ENCODE measurements around the gene PIGH.

Gene PIGH

GRCh38 chr14:67557118-67557517, 43.0 kb downstream of the PIGH start:
- no peak overlapping the region for H3K4me3 ChIP-seq (ENCODE audit: low read depth, low read length)
- no peak for DNase-seq (ENCODE audit: low read depth)
- TF ChIP-seq POLR2A (IDR thresholded peaks at IDR 0.05; ENCODE audit: extremely low read depth, insufficient read length): no peak
- TF ChIP-seq MYC (IDR thresholded peaks at IDR 0.05; ENCODE audit: low read depth, low read length): no peak
- no peak for TF ChIP-seq MAX (IDR thresholded peaks at IDR 0.05; ENCODE audit: low read depth, low read length)
- TF ChIP-seq, protein P1, sequence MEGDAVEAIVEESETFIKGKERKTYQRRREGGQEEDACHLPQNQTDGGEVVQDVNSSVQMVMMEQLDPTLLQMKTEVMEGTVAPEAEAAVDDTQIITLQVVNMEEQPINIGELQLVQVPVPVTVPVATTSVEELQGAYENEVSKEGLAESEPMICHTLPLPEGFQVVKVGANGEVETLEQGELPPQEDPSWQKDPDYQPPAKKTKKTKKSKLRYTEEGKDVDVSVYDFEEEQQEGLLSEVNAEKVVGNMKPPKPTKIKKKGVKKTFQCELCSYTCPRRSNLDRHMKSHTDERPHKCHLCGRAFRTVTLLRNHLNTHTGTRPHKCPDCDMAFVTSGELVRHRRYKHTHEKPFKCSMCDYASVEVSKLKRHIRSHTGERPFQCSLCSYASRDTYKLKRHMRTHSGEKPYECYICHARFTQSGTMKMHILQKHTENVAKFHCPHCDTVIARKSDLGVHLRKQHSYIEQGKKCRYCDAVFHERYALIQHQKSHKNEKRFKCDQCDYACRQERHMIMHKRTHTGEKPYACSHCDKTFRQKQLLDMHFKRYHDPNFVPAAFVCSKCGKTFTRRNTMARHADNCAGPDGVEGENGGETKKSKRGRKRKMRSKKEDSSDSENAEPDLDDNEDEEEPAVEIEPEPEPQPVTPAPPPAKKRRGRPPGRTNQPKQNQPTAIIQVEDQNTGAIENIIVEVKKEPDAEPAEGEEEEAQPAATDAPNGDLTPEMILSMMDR (IDR thresholded peaks at IDR 0.05; ENCODE audit: low read depth, low read length): no peak

- TF ChIP-seq, protein P1 (IDR thresholded peaks at IDR 0.05; ENCODE audit: low read depth, low read length): no peak
- TF ChIP-seq POLR2A (IDR thresholded peaks at IDR 0.05; ENCODE audit: extremely low read depth, insufficient read length) (no peak), MAX (IDR thresholded peaks at IDR 0.05; ENCODE audit: low read depth, low read length) (no peak), MYC (IDR thresholded peaks at IDR 0.05; ENCODE audit: low read depth, low read length) (no peak)
- no peak overlapping the region for H3K4me3 ChIP-seq (ENCODE audit: low read depth, low read length)
- no peak for DNase-seq (ENCODE audit: low read depth)
Observed at GRCh38 chr14:67556671-67557070, 43.4 kb downstream of the PIGH start.

DNA sequence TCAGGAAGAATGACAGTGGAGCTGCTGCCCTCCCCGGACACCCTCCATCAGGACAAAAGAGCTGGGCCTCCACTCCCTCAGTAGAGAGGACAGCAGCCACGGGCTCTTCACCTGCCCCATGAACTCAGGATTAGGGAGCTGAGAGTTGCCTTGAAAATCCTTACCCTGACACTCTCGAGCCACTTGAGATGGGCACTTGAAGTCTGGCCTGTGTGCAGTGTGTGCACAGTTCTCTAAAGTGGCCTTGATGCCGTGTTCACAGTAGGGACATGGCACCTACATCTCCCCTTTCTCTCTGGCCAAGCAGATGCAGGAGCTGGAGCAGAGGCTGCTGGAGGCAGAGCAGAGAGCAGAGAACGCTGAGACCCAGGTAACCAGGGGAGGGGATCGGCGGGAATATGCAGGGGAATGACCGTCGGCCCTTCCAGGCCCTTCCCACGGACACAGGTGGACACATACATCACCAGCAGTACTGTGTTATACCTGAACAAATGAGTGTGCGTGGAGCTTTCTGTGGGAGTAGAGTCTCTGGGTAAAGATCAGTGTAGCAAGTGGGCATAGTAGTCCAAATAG, 44.5 kb downstream of the PIGH start:
- TF ChIP-seq MYC (IDR thresholded peaks at IDR 0.05; ENCODE audit: low read depth, low read length) (no peak), MAX (IDR thresholded peaks at IDR 0.05; ENCODE audit: low read depth, low read length) (no peak), POLR2A (IDR thresholded peaks at IDR 0.05; ENCODE audit: extremely low read depth, insufficient read length) (no peak)
- TF ChIP-seq, protein P1 (IDR thresholded peaks at IDR 0.05; ENCODE audit: low read depth, low read length): no peak
- H3K4me3 ChIP-seq (ENCODE audit: low read depth, low read length): no peak overlapping the region
- DNase-seq (ENCODE audit: low read depth): no peak

GRCh38 chr14:67554341-67554740, 45.7 kb downstream of the PIGH start:
- no peak for DNase-seq (ENCODE audit: low read depth)
- TF ChIP-seq MAX (IDR thresholded peaks at IDR 0.05; ENCODE audit: low read depth, low read length): no peak
- TF ChIP-seq POLR2A (IDR thresholded peaks at IDR 0.05; ENCODE audit: extremely low read depth, insufficient read length): no peak
- TF ChIP-seq, protein P1 (IDR thresholded peaks at IDR 0.05; ENCODE audit: low read depth, low read length): no peak
- no peak for TF ChIP-seq MYC (IDR thresholded peaks at IDR 0.05; ENCODE audit: low read depth, low read length)
- no peak overlapping the region for H3K4me3 ChIP-seq (ENCODE audit: low read depth, low read length)

DNA sequence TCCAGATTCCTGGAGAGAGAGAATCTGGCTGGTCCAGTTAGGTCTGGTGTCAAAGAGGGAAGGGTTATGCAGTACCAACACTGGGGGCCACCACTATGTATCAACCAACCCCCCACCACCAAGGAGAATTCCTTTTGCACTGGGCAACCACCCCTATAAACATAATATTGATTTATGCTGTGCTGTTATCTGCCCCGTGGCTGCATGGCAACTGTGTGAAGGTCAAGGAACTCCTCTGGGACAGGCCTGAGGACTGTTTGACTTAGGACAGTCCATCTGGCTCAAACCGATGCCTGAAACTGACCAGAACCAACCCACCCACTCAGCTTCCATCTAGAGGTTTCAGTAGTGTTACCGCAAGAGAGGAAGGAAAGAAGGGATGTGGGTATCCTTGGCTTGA, 46.5 kb downstream of the PIGH start:
- no peak for TF ChIP-seq MYC (IDR thresholded peaks at IDR 0.05; ENCODE audit: low read depth, low read length)
- TF ChIP-seq, protein P1 (IDR thresholded peaks at IDR 0.05; ENCODE audit: low read depth, low read length): no peak
- TF ChIP-seq POLR2A (IDR thresholded peaks at IDR 0.05; ENCODE audit: extremely low read depth, insufficient read length): no peak
- TF ChIP-seq MAX (IDR thresholded peaks at IDR 0.05; ENCODE audit: low read depth, low read length): no peak
- no peak overlapping the region for H3K4me3 ChIP-seq (ENCODE audit: low read depth, low read length)
- no peak for DNase-seq (ENCODE audit: low read depth)
